HG03354 (cell line): Measurements from ENCODE around the gene SLC35F5.
A peak's percentile ranks its signal among the peaks of the same experiment; 100 is the strongest.
"Not testable (repeated sequence)": the region's sequence is repeated elsewhere in the genome, so short reads cannot be mapped to it uniquely, and the experiment has no call there.

ENCODE experiments used
- ATAC-seq: cut with Tn5 transposase; IDR thresholded peaks from one replicate; pipeline ENCODE4 v1.9.1; 2021; ENCODE audit warnings: mild to moderate bottlenecking; ENCODE audit not compliant: unreplicated experiment, poor library complexity, severe bottlenecking

Gene SLC35F5

GRCh38 chr2:113756355-113757137 lies at the start of gene SLC35F5:
Gene SLC35F5, minus strand, starts transcription at chr2:113756642. Its CDS starts 233 bp downstream, at chr2:113756409.
- peak; percentile 87 for ATAC-seq

- no peak for ATAC-seq
These were observed 42.9 kb upstream of the SLC35F5 start for GRCh38 chr2:113799375-113799774.

- ATAC-seq = no peak
These were observed 40.8 kb upstream of the SLC35F5 start for GRCh38 chr2:113797237-113797636.

GRCh38 chr2:113796592-113797175 lies 40.2 kb upstream of the SLC35F5 start:
- no peak for ATAC-seq

GRCh38 chr2:113795405-113795920 lies 39.0 kb upstream of the SLC35F5 start:
- ATAC-seq = no peak

- peak; percentile 93 for ATAC-seq
These were observed 35.5 kb upstream of the SLC35F5 start for GRCh38 chr2:113791697-113792590.

- no peak for ATAC-seq
These were observed 28.6 kb upstream of the SLC35F5 start for GRCh38 chr2:113784823-113785744.

GRCh38 chr2:113780472-113780871 lies 24.0 kb upstream of the SLC35F5 start:
- no peak for ATAC-seq

- no peak for ATAC-seq
These were observed 20.9 kb upstream of the SLC35F5 start for GRCh38 chr2:113777371-113777770.

- no peak for ATAC-seq
These were observed 20.5 kb upstream of the SLC35F5 start for GRCh38 chr2:113776949-113777348.

- not testable (repeated sequence) for ATAC-seq
These were observed 18.2 kb upstream of the SLC35F5 start for GRCh38 chr2:113774616-113775015.

GRCh38 chr2:113770929-113771328 lies 14.5 kb upstream of the SLC35F5 start:
- no peak for ATAC-seq

- no peak for ATAC-seq
These were observed 13.1 kb upstream of the SLC35F5 start for GRCh38 chr2:113769555-113769954.

GRCh38 chr2:113768770-113769169 lies 12.3 kb upstream of the SLC35F5 start:
- ATAC-seq = no peak

GRCh38 chr2:113767811-113768460 lies 11.5 kb upstream of the SLC35F5 start:
- no peak for ATAC-seq

GRCh38 chr2:113765276-113765675 lies 8.8 kb upstream of the SLC35F5 start:
- no peak for ATAC-seq

GRCh38 chr2:113762377-113763118 lies 6.1 kb upstream of the SLC35F5 start:
- no peak for ATAC-seq

GRCh38 chr2:113760400-113760799 lies 4.0 kb upstream of the SLC35F5 start:
- ATAC-seq = no peak
